Kidney epithelial cell (primary cell): ENCODE measurements around the gene NFAT5. TPM values are rescaled to one million over a fixed set of nuclear protein-coding genes. Genes with fewer than 3 reads are reported as not detected.
A peak's percentile ranks its signal among the peaks of the same experiment; 100 is the strongest.
"Not testable (repeated sequence)": the region's sequence is repeated elsewhere in the genome, so short reads cannot be mapped to it uniquely, and the experiment has no call there.

Experiments
- DNase-seq: peaks from one replicate; pipeline ENCODE4 v3.0.0-alpha.2; 2010; ENCODE audit warnings: low read depth
- H3K27me3 ChIP-seq: 2 replicates; pipeline ENCODE4 v1.6.0; 2011; ENCODE audit warnings: low read length; ENCODE audit not compliant: control insufficient read depth, insufficient read depth
- H3K36me3 ChIP-seq: 2 replicates; pipeline ENCODE4 v1.5.1; 2011; ENCODE audit warnings: low read length; ENCODE audit not compliant: control insufficient read depth, insufficient read depth
- H3K4me3 ChIP-seq: 2 replicates; pipeline ENCODE4 v1.5.1; 2011; ENCODE audit warnings: low read depth, mild to moderate bottlenecking, control low read depth, low read length
- CTCF ChIP-seq: IDR thresholded peaks from 2 replicates; pipeline ENCODE4 v1.5.1; 2011; ENCODE audit warnings: mild to moderate bottlenecking, moderate library complexity, low read length, control low read depth, inconsistent platforms; ENCODE audit not compliant: insufficient read depth, poor library complexity, severe bottlenecking
- total RNA-seq: library from RNA; depleted of rRNA; stranded (reverse); fragments of >200 nt; gene quantifications from 2 replicates; pipeline ENCODE4 v1.2.3, GENCODE V29; 2015

The NFAT5 gene
- total RNA-seq, 1 donor from 2014 or later = 29.1 TPM

DNA sequence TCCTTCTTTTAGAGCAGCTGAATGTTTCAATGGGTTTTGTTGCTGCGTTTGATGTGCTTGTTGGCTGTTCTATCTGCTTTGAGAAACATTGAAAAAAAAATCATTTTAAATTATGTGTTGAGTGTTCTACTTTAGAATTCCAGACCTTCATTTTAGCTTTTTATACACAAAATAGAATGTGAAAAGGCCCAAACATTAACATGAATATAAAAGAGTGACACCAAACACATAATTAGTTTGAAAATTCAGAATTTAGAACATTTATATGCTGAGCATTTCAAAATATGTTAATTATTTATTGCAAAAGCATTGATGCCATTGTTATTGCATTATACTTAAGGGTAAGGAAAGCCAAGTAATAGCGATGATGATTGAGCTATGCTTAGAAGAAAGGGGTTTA lies 2.9 kb downstream of the NFAT5 start:
- Histone ChIP-seq H3K27me3 (no peaks in the 10 kb centered on the region), H3K4me3 (peak overlapping the region; percentile 6), H3K36me3 (no peaks in the 10 kb centered on the region)
- TF ChIP-seq CTCF = no peak
- DNase-seq = no peak

DNA sequence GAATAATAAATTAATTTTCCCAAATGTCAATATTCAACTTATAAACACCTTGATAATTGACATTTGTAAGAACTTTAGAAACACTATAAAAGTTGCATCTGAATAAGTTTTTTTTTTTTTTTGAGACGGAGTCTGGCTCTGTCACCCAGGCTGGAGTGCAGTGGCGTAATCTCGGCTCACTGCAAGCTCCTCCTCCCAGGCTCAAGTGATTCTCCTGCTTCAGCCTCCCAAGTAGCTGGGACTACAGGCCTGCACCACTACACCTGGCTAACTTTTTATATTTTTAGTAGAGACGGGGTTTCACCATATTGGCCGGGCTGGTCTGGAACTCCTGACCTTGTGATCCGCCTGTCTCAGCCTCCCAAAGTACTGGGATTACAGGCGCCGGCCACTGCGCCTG lies 13.0 kb downstream of the NFAT5 start:
- not testable (repeated sequence) for H3K36me3 ChIP-seq, H3K4me3 ChIP-seq, DNase-seq, H3K27me3 ChIP-seq

DNA sequence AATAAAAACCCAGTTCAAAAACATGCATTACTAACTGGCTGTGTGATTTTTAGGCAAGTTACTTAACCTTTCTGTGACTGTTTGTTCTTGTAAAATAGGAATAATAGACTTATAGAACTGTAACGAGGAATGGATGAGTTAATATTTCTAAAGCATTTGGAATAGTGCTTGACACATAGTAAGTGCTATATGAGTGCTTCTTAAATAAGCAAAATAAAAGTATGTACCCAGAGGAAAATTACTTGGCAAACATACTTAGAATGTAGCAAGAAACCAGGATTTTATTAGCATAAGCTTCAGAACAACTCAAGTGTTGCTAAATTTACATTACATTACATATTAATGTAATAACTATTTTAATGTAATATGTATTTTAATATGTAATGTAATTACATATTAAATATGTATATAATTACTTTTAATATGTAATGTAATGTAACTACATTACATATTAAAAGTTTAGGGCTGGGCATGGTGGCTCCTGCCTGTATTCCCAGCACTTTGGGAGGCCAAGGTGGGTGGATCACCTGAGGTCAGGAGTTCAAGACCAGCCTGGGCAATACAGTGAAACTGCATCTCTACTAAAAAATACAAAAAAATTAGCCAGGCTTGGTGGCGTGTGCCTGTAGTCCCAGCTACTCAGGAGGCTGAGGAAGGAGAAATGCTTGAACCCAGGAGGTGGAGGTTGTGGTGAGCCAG lies 14.2 kb downstream of the NFAT5 start:
- H3K27me3 ChIP-seq = no peaks in the 10 kb centered on the region
- H3K36me3 ChIP-seq = no peaks in the 10 kb centered on the region
- no peak for TF ChIP-seq CTCF
- H3K4me3 ChIP-seq = no peak overlapping the region
- DNase-seq = no peak

DNA sequence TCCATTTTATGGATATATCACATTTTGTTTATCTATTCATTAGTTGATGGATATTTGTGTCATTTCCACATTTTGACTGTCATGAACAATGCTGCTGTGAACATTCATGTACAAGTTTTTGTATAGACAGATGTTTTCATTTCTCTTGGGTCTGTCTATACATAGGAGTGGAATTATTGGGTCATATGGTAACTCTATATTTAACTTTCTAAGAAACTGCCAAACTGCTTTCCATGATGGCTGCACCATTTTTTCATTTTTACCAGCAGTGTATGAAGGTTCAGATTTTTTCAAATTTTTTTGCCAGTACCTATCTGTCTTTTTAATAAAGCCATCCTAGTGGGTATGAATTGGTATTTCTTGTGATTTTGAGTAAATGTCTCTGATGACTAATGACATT lies 15.5 kb downstream of the NFAT5 start:
- H3K36me3 ChIP-seq = no peaks in the 10 kb centered on the region
- DNase-seq = no peak

GRCh38 chr16:69584493-69584892 lies 18.7 kb downstream of the NFAT5 start:
- not testable (repeated sequence) for H3K36me3 ChIP-seq, DNase-seq, H3K27me3 ChIP-seq, H3K4me3 ChIP-seq

More for the DNA sequence above, 15.5 kb downstream of the NFAT5 start:
- TF ChIP-seq CTCF = no peak
- Histone ChIP-seq H3K27me3 (no peaks in the 10 kb centered on the region), H3K4me3 (no peak overlapping the region)

- no peak for TF ChIP-seq CTCF
- Histone ChIP-seq H3K4me3 (no peak overlapping the region), H3K27me3 (no peaks in the 10 kb centered on the region), H3K36me3 (no peaks in the 10 kb centered on the region)
- DNase-seq = no peak
Observed at GRCh38 chr16:69589434-69590269, 23.9 kb downstream of the NFAT5 start.
